HG03025 (cell line): ENCODE data around the gene APLN.

Source experiments
- ATAC-seq: cut with Tn5 transposase; IDR thresholded peaks from one replicate; pipeline ENCODE4 v1.9.1; 2021; ENCODE audit warnings: mild to moderate bottlenecking, moderate library complexity; ENCODE audit not compliant: unreplicated experiment, low FRiP score

APLN gene

DNA sequence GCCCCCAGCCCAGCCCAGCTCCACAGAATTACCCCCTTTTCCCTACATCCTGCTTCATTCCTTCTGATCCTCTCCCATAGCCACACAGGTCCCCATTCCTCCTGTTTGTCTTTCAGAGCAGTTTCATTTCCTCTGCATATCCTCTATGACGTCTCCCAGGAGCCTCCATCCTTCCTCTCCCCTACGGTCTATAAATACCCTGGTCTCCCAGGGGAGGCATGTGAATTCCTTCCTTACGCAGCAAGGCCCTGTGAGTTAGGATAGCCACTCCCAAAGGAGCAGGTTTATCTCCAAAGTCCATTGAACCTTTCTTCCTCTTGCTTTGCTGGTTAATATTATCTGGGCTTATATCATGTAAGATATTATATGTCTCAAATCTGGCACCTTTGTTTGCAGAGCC, 8.4 kb upstream of the APLN start:
- ATAC-seq = no peak

DNA sequence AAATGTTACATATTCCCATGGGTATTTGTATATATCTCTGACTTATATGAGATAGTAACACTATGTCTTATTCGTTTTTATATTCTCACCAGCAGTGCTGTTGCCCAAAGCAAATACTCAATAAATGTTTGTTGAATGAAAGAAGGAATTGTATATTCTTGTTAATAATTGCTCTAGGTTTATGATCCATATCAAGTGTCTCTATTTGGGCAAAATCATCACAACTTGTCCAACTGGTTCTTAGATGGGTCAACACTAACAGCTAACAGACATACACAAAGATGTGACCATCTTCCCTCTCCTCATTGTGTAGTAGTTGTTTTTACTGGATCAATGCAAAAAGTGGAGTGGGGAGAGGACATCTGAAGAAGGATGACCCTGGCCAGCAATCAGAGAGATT, 6.6 kb upstream of the APLN start:
- no peak for ATAC-seq

GRCh38 chrX:129659861-129660260, 5.1 kb upstream of the APLN start:
- no peak for ATAC-seq

GRCh38 chrX:129659141-129659540, 4.4 kb upstream of the APLN start:
- no peak for ATAC-seq

DNA sequence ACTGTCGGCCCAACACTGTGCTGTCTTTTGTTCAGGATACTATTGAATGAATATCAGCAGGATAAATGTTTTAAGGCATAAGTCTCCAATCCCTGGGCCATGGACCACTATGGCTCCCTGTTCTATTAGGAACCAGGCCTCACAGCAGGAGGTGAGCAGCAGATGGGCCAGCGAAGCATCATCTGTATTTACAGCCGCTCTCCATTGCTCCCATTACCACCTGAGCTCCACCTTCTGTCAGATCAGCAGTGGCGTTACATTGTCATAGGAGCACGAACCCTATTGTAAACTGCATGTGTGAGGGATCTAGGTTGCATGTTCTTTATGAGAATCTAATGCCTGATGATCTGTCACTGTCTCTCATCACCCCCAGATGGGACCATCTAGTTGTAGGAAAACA, 3.7 kb upstream of the APLN start:
- no peak for ATAC-seq

- ATAC-seq = no peak
These were observed 942 bp upstream of the APLN start for GRCh38 chrX:129655547-129656249.

- no peak for ATAC-seq
These were observed 645 bp downstream of the APLN start for GRCh38 chrX:129653971-129654651.

GRCh38 chrX:129653181-129653970, 1.4 kb downstream of the APLN start:
- ATAC-seq = no peak

DNA sequence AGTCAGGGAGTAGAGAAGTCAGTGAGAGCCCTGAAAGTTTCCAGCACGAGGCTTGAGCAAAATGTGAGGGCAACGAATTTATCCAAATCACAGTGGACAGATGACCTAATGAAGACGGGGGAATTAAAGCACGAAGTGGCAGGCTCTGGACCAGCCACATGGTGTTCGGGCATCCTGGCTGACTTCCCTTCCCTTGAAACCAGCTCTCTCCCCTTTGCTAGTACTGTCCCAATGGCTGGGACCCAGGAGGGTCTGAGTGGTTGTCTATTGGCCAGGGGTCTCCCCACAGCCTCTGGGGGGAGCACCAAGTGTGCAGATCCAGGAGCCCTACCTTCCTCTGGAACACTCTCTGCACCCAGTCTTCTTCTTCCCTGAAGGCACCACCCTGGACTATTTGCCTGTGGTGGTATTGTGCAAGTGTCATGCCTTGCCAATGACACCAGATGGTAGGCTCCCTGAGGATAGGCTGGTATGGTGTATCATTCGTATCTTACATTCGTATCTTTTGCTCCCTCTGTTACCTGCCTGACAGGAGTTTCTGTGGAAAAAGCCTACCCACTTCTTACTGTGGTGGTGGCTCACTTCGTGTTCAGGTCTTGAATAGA, 2.1 kb downstream of the APLN start:
- no peak for ATAC-seq

- ATAC-seq = no peak
These were observed 2.8 kb downstream of the APLN start for GRCh38 chrX:129651756-129652564.

DNA sequence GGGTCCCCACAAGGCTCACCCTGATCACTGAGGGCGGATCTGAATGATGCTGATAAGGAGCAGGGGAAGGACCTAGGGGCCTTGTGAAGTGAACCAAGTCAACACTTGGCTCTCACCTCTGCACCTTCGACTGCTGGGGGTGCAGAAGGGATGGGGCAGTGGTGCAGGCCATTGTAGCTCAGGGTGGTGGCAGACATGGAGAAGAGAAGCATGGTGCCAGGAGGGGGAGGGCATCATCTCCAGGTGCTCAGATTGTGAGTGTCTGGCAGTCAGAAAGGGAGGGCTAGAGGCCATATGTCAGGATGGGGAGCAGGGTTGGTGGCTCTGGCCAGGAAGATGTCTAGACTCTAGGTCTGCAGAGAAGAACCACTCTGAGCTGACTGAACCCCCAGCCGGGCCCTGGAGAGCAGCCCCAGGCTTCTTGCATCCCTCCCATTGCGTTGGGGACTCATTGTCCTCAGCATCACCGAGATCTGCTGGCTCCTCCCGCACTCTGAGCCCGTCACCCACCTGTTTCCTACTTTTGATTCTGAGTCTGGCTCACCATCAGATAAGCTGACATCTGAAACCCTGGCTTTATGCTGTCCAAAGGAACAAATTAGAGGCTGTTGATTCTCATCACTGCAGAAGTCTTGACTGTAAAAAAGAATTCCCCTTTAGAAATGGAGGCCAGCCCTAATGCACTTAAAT, 3.8 kb downstream of the APLN start:
- no peak for ATAC-seq

DNA sequence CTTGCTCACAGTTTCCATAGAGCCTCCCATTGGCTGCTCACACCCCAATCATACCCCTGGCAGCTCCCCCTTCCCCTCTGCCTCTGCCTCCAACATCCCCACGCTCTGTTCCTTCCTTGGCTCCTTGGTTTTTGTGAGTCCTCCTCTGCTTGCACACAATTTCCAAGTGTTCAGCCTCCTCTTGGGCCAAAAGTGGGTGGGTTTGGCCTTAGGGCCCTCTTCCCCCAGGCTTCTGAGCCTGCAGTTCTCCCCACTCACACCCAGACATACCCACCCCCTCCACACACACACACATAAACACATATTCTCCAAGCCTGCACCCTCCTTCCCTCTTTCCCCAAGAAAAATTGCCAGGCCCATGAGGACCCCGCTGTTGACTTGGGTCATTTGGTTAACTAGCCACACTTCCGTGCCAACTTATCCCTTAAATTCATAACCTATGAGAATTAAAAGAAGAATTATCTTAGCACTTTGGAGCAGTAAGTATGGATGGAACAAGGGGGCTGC, 4.5 kb downstream of the APLN start:
- no peak for ATAC-seq

- no peak for ATAC-seq
These were observed 5.2 kb downstream of the APLN start for GRCh38 chrX:129649268-129650182.

DNA sequence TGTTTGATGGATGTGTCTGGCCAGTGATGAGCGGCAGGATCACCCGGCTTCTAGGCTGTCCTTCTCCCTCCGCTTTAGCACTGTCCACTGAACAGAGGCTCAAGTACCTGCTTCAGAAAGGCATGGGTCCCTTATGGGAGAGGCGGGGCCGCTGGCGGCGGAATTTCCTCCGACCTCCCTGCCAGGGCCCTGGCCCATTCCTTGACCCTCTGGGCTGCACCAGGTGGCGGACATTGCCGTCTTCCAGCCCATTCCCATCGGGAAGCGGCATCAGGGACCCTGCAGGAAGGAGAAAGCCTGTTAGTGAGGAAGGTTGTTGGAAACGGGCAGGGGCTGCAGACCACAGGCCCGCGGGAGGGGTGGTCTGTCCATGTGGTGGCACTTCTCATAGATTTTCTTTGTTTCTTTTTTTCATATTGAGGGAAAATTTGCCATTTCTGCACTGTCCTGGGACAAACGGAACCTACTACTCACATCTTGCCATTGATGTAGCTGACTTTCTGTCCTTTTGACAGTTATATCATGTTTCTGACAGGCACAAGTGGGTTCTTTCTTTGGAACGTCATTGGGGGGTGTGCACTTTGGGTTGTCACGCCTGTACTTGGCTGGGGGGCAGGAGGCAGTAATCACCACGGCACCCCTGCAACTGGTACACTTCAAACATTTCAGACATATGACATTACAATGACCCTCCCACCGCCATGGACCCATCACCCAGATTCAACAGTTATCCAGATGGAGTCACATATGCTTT, 6.1 kb downstream of the APLN start:
- no peak for ATAC-seq

DNA sequence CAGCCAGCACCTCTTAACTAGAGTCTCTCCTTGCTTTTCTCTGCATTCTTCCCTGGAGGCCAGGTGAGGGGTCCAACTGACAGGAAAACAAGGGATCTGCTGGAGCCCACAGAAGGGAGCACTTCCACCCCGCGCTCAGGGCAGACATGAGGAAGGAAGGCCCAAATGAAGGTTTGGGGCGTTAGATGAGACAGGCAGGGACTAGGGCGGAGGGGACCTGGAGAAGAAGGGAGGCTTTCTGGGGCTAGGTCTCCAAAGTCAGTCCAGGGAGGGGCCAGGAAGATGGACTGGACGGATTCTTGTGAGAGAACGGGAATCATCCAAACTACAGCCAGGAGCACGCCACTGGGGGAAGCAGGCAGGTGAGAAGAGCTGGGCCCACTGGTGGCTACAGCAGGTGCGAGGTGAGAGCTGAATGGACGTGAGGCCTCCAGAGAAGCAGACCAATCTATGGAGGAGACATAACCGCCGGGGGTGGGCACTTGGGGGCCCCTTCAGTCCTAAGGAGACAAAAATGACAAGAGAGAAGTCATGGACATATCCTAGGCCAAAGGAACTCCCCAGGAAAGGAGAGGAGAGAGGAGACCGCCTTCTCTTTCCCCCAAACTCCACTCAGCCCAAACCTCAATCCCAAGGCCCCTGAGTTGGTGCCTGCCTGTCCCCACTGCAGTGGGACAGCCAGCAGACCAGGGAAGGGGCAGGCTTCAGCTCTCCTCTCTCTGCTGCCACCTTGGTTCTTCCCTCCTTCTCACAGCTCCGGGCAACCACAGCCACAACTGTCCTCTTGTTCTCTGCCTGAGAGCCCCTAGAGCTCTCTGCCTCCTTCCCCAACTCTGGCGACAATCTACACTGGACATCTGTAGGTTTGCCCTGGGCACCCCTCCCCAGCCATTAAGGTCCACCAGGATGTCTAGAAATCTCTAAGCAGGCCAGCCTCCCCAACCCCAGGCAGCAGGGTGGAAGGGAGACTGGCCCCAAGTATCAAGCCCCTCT, 7.0 kb downstream of the APLN start:
- ATAC-seq = no peak

- no peak for ATAC-seq
These were observed 8.0 kb downstream of the APLN start for GRCh38 chrX:129646566-129647417.
